Measurements from ENCODE around the gene PIH1D1.

PIH1D1 gene

GRCh38 chr19:49492573-49493405 is 41.2 kb upstream of the PIH1D1 start:
- TF ChIP-seq, protein P1, sequence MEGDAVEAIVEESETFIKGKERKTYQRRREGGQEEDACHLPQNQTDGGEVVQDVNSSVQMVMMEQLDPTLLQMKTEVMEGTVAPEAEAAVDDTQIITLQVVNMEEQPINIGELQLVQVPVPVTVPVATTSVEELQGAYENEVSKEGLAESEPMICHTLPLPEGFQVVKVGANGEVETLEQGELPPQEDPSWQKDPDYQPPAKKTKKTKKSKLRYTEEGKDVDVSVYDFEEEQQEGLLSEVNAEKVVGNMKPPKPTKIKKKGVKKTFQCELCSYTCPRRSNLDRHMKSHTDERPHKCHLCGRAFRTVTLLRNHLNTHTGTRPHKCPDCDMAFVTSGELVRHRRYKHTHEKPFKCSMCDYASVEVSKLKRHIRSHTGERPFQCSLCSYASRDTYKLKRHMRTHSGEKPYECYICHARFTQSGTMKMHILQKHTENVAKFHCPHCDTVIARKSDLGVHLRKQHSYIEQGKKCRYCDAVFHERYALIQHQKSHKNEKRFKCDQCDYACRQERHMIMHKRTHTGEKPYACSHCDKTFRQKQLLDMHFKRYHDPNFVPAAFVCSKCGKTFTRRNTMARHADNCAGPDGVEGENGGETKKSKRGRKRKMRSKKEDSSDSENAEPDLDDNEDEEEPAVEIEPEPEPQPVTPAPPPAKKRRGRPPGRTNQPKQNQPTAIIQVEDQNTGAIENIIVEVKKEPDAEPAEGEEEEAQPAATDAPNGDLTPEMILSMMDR (IDR thresholded peaks at IDR 0.05; ENCODE audit: low read length, missing control alignments): no peak
- DNase-seq (ENCODE audit: low read depth): no peak
- H3K4me3 ChIP-seq (replicated peaks; ENCODE audit: low read depth, low read length): no peak overlapping the region

- DNase-seq (ENCODE audit: low read depth): no peak
- TF ChIP-seq, protein P1 (IDR thresholded peaks at IDR 0.05; ENCODE audit: low read length, missing control alignments): no peak
- no peak overlapping the region for H3K4me3 ChIP-seq (replicated peaks; ENCODE audit: low read depth, low read length)
These were observed 40.4 kb upstream of the PIH1D1 start for GRCh38 chr19:49491804-49492572.

- no peak for DNase-seq (ENCODE audit: low read depth)
- no peak overlapping the region for H3K4me3 ChIP-seq (replicated peaks; ENCODE audit: low read depth, low read length)
- TF ChIP-seq, protein P1 (IDR thresholded peaks at IDR 0.05; ENCODE audit: low read length, missing control alignments): no peak
These were observed 39.6 kb upstream of the PIH1D1 start for GRCh38 chr19:49491030-49491803.

GRCh38 chr19:49490287-49491029 is 38.8 kb upstream of the PIH1D1 start:
- TF ChIP-seq, protein P1 (IDR thresholded peaks at IDR 0.05; ENCODE audit: low read length, missing control alignments): no peak
- H3K4me3 ChIP-seq (replicated peaks; ENCODE audit: low read depth, low read length): peak overlapping the region; percentile 100
- DNase-seq (ENCODE audit: low read depth): no peak

- H3K4me3 ChIP-seq (replicated peaks; ENCODE audit: low read depth, low read length): peak overlapping the region; percentile 100
- no peak for DNase-seq (ENCODE audit: low read depth)
- TF ChIP-seq, protein P1 (IDR thresholded peaks at IDR 0.05; ENCODE audit: low read length, missing control alignments): no peak
These were observed 38.1 kb upstream of the PIH1D1 start for GRCh38 chr19:49489601-49490167.
